Mesenchymal stem cell (in vitro differentiated cells and primary cell): Measurements from ENCODE around the gene SRP68.

Experiments
- DNase-seq: peaks from one replicate; pipeline ENCODE4 v3.0.0-alpha.2; 2013
- H2AFZ ChIP-seq: one replicate; pipeline ENCODE4 v1.6.1; 2013; ENCODE audit warnings: low read depth, mild to moderate bottlenecking, control low read depth, inconsistent platforms, low read length, moderate library complexity
- H2AK5ac ChIP-seq: 2 replicates; pipeline ENCODE4 v1.6.1; 2013; ENCODE audit warnings: low read length, moderate library complexity, mild to moderate bottlenecking, inconsistent platforms; ENCODE audit not compliant: severe bottlenecking
- H2BK120ac ChIP-seq: one replicate; pipeline ENCODE4 v1.6.1; 2013; ENCODE audit warnings: low read depth, mild to moderate bottlenecking, inconsistent platforms, low read length, moderate library complexity
- H2BK12ac ChIP-seq, 2 experiments: one replicate each; pipeline ENCODE4 v1.6.1; 2013; ENCODE audit warnings: inconsistent platforms in 2 of 2, low read length in 2 of 2, mild to moderate bottlenecking in 2 of 2, moderate library complexity in 2 of 2, control low read depth in 1 of 2
- H2BK15ac ChIP-seq: one replicate; pipeline ENCODE4 v1.6.1; 2013; ENCODE audit warnings: mild to moderate bottlenecking, low read depth, inconsistent platforms; ENCODE audit not compliant: poor library complexity, severe bottlenecking
- H2BK5ac ChIP-seq: 2 replicates; pipeline ENCODE4 v1.6.1; 2013; ENCODE audit warnings: low read depth, mild to moderate bottlenecking, low read length, control low read depth, inconsistent platforms; ENCODE audit not compliant: poor library complexity, severe bottlenecking
- H3K14ac ChIP-seq, 2 experiments: one replicate each; pipeline ENCODE4 v1.6.1; 2013; ENCODE audit warnings: inconsistent platforms in 2 of 2, low read length in 2 of 2, control low read depth in 1 of 2, mild to moderate bottlenecking in 1 of 2, moderate library complexity in 1 of 2
- H3K18ac ChIP-seq, 2 experiments: one replicate each; pipeline ENCODE4 v1.6.1; 2013; ENCODE audit warnings: inconsistent platforms in 2 of 2, low read length in 2 of 2, control low read depth in 1 of 2, low read depth in 1 of 2, mild to moderate bottlenecking in 1 of 2
- H3K23ac ChIP-seq, 2 experiments: one replicate each; pipeline ENCODE4 v1.6.1; 2013; ENCODE audit warnings: inconsistent platforms in 2 of 2, low read length in 2 of 2, mild to moderate bottlenecking in 2 of 2, moderate library complexity in 2 of 2, control low read depth in 1 of 2
- H3K27ac ChIP-seq: 2 replicates; pipeline ENCODE4 v1.5.1; 2013; ENCODE audit warnings: mild to moderate bottlenecking, moderate library complexity, low read length, control low read depth, inconsistent platforms; ENCODE audit not compliant: poor library complexity, severe bottlenecking
- H3K27me3 ChIP-seq, 2 experiments: 2 replicates each; pipeline versions ENCODE4 v1.6.1 to v1.7.0; 2013; ENCODE audit warnings: low read length in 2 of 2, mild to moderate bottlenecking in 2 of 2, moderate library complexity in 2 of 2, control low read depth in 1 of 2, inconsistent platforms in 1 of 2; ENCODE audit not compliant: control insufficient read depth in 1 of 2, insufficient read depth in 1 of 2
- H3K36me3 ChIP-seq, 2 experiments: 2 replicates each; pipeline versions ENCODE4 v1.6.1 to v1.7.0; 2013; ENCODE audit warnings: low read length in 2 of 2, control low read depth in 1 of 2, inconsistent platforms in 1 of 2, low read depth in 1 of 2, mild to moderate bottlenecking in 1 of 2; ENCODE audit not compliant: insufficient read depth in 2 of 2, control insufficient read depth in 1 of 2
- H3K4ac ChIP-seq, 2 experiments: one replicate each; pipeline ENCODE4 v1.6.1; 2013; ENCODE audit warnings: inconsistent platforms in 2 of 2, low read length in 2 of 2, mild to moderate bottlenecking in 2 of 2, moderate library complexity in 2 of 2, control low read depth in 1 of 2, low read depth in 1 of 2
- H3K4me1 ChIP-seq: 2 replicates; pipeline ENCODE4 v1.6.1; 2013; ENCODE audit warnings: low read depth, low read length, control low read depth; ENCODE audit not compliant: control insufficient read depth, insufficient read depth
- H3K4me2 ChIP-seq: 2 replicates; pipeline ENCODE4 v1.6.1; 2013; ENCODE audit warnings: low read length, mild to moderate bottlenecking, inconsistent platforms; ENCODE audit not compliant: poor library complexity, severe bottlenecking
- H3K4me3 ChIP-seq, 2 experiments: 2 replicates each; pipeline versions ENCODE4 v1.5.1 to v1.7.0; 2013; ENCODE audit warnings: low read length in 2 of 2, mild to moderate bottlenecking in 2 of 2, control low read depth in 1 of 2, low read depth in 1 of 2; ENCODE audit not compliant: insufficient read depth in 1 of 2
- H3K79me1 ChIP-seq: replicated peaks from 2 replicates; pipeline ENCODE4 v1.6.1; 2013; ENCODE audit warnings: mild to moderate bottlenecking, control low read depth, low read length, inconsistent platforms; ENCODE audit not compliant: poor library complexity, severe bottlenecking
- H3K9ac ChIP-seq: 2 replicates; pipeline ENCODE4 v1.7.0; 2013; ENCODE audit warnings: mild to moderate bottlenecking, low read length, moderate library complexity
- H3K9me3 ChIP-seq: 2 replicates; pipeline ENCODE4 v1.7.0; 2013; ENCODE audit warnings: mild to moderate bottlenecking, low read length; ENCODE audit not compliant: control insufficient read depth
- H4K8ac ChIP-seq: one replicate; pipeline ENCODE4 v1.6.1; 2013; ENCODE audit warnings: inconsistent platforms, mild to moderate bottlenecking, low read length, moderate library complexity
- H4K91ac ChIP-seq: one replicate; pipeline ENCODE4 v1.6.1; 2013; ENCODE audit warnings: mild to moderate bottlenecking, low read length, inconsistent platforms
- WGBS: methylation state at CpG from one replicate; pipeline ENCODE4 v1.1.7; 2013; ENCODE audit warnings: mixed read lengths; 5-methylcytosine and 5-hydroxymethylcytosine counted together

SRP68 gene

DNA sequence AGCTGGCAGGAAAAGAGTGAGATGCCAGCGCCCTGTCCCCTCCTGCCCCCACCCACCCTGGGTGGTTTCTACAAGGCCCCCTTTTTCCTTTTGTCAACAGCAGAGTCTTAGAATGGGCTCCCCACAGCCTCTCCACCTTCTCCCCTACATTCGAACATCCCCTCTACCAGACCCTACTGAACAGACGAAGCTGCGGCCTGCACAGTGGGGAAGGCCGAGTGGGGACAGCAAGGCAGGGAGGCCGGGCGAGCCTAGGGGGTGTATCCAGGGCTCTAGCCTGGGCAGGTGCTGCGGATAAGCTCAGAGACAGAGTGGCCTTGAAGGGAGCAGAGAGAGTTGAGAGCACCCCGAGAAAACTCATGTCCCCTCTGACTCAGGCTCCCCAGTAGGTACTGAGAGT lies 14.1 kb upstream of the SRP68 start:
- peaks cover 86 to 98% of the 10 kb centered on the region in 2 experiments for H3K36me3 ChIP-seq
- no peak overlapping the region for H2BK120ac ChIP-seq
- H3K18ac ChIP-seq, result no peak overlapping the region
- no peak overlapping the region for H3K4me2 ChIP-seq
- H3K27me3 ChIP-seq, result no peaks in the 10 kb centered on the region
- no peak overlapping the region for H2BK12ac ChIP-seq
- no peak overlapping the region for H4K91ac ChIP-seq
- no peaks in the 10 kb centered on the region for H3K9me3 ChIP-seq
- no peak overlapping the region for H3K14ac ChIP-seq
- no peak overlapping the region for H2AFZ ChIP-seq
- H3K9ac ChIP-seq, result no peak overlapping the region
- no peak overlapping the region for H3K27ac ChIP-seq
- WGBS, result 99% methylated on average over 9 of the region's 9 CpGs
- no peak overlapping the region for H2BK5ac ChIP-seq
- no peak overlapping the region for H3K23ac ChIP-seq
- peaks cover 8% of the 10 kb centered on the region for H3K4me1 ChIP-seq
- H3K4ac ChIP-seq, result no peak overlapping the region
- no peak overlapping the region for H2BK15ac ChIP-seq
- H2AK5ac ChIP-seq, result no peak overlapping the region
- DNase-seq, result no peak
- no peak overlapping the region for H4K8ac ChIP-seq
- no peak overlapping the region for H3K4me3 ChIP-seq
- peaks cover 25% of the 10 kb centered on the region for H3K79me1 ChIP-seq

DNA sequence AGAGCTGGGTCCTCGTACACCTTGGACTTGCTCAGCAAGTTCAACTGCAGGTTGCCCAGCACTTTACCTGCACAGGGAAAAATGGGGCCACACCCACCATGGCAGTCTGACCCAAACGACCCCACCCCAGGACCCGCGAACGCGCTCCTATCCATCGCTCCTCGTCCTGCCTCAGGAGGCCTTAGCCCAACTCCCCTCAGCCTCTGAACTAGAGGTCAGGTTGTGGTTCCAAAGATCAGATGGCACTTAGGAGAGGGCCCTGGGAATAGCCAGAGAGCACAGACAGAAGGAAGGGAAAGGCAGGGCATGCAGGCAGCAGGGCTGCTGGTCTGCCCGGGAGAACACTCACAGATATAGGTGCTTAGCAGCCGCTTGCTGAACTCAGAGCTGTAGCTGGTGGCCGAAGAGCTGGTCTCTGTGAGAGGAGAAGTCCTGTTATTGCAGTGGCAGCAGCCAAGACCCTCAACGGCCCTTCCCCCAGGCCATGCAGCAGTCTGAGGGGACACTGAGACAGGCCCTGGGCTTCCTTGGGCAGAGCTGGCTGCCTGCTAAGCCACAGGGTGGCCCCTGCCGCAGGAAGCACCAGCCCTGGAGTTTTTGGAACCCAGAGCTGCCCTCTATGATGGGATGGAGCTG lies 13.5 kb upstream of the SRP68 start:
- Histone ChIP-seq H2BK5ac (no peak overlapping the region), H3K4me3 (no peak overlapping the region), H2BK120ac (no peak overlapping the region), H3K23ac (no peak overlapping the region), H2BK15ac (no peak overlapping the region), H3K18ac (no peak overlapping the region), H3K9me3 (no peaks in the 10 kb centered on the region), H3K27ac (no peak overlapping the region), H3K27me3 (peaks cover 0 to 2% of the 10 kb centered on the region in 2 experiments), H3K9ac (no peak overlapping the region), H3K4me1 (peaks cover 11% of the 10 kb centered on the region), H3K4me2 (no peak overlapping the region), H3K79me1 (peaks cover 20% of the 10 kb centered on the region), H2AFZ (no peak overlapping the region), H2AK5ac (no peak overlapping the region), H4K8ac (no peak overlapping the region), H4K91ac (no peak overlapping the region), H3K36me3 (peaks cover 81 to 94% of the 10 kb centered on the region in 2 experiments), H2BK12ac (no peak overlapping the region), H3K4ac (no peak overlapping the region), H3K14ac (no peak overlapping the region)
- no peak for DNase-seq
- 92% methylated on average over 13 of the region's 13 CpGs for WGBS

DNA sequence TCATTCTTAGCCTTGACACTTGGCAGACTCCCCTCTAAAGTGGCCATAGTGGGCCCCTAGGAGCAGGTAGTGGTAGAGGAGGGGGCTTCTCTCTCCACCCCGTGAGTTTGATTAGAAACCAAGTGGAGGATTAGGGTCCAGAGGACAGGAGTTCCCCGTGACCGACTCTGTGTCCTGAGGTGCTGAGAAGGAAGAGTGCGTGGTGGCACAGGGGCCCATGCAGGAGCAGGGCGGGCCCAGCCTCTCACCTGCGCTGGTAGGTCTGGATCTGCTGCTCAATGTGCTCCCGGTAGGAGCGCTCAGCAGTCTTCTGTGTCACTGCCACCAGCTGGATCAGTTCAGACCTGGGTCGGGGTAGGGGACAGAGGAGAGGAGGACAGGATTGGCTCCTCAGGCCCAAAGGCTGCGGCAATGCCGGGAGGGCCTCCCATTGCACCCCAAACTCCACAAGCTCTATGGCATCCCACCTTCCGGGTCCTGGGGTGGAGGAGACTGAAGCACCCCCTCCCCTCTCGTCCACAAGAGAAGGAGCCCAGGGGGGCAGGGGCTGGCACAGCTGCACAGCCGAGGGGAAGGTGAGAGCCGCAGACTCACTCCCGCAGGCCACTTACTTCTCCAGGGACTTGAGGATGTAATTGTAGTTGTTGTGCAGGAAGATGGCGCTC lies 12.9 kb upstream of the SRP68 start:
- no peak overlapping the region for H2BK120ac ChIP-seq
- no peak overlapping the region for H3K18ac ChIP-seq
- no peak overlapping the region for H2AFZ ChIP-seq
- no peak overlapping the region for H3K4ac ChIP-seq
- H3K79me1 ChIP-seq, result peaks cover 14% of the 10 kb centered on the region
- peaks cover 74 to 88% of the 10 kb centered on the region in 2 experiments for H3K36me3 ChIP-seq
- H4K91ac ChIP-seq, result no peak overlapping the region
- no peak overlapping the region for H3K14ac ChIP-seq
- no peak for DNase-seq
- no peak overlapping the region for H3K23ac ChIP-seq
- H3K4me1 ChIP-seq, result peaks cover 16% of the 10 kb centered on the region
- no peak overlapping the region for H3K4me3 ChIP-seq
- H2BK15ac ChIP-seq, result no peak overlapping the region
- H3K9ac ChIP-seq, result no peak overlapping the region
- H3K9me3 ChIP-seq, result no peaks in the 10 kb centered on the region
- H2AK5ac ChIP-seq, result no peak overlapping the region
- no peak overlapping the region for H3K4me2 ChIP-seq
- H2BK12ac ChIP-seq, result no peak overlapping the region
- H3K27ac ChIP-seq, result no peak overlapping the region
- no peak overlapping the region for H2BK5ac ChIP-seq
- peaks cover 6 to 9% of the 10 kb centered on the region in 2 experiments for H3K27me3 ChIP-seq
- no peak overlapping the region for H4K8ac ChIP-seq
- 80% methylated on average over 15 of the region's 17 CpGs for WGBS

DNA sequence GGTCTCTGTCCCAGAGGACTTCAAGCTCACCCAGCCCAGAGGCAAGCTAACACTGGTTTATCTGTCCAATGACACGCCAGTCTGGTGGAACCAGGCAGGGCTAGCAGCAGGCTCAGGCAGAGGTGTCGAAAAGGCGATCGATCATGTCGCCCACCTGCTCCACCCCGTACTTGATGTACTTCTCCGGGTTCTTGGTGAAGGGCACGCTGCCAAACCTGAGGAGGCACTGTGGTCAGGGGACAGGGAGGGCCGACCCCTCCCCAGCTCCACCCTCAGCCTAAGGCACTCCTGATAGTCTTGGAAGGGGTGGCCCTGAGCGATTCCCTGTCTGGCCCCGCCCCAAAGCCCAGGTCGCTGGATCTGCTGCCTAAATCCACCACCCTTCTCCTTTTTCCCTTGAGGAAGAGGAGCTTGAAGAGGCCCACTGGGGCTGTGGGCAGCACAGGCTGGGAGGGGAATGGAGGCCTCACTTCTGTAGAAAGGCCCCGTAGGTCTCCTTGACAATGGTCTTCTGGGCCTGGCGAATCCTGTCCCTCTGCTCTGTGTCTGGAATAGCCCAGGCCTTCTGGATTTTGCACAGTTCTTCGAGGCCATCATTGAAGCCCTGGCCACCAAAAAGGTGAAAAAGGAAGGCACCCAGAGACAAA lies 11.3 kb upstream of the SRP68 start:
- Histone ChIP-seq H2AK5ac (no peak overlapping the region), H3K9me3 (no peaks in the 10 kb centered on the region), H3K18ac (no peak overlapping the region), H3K23ac (no peak overlapping the region), H3K36me3 (peaks cover 59 to 72% of the 10 kb centered on the region in 2 experiments), H2BK5ac (no peak overlapping the region), H3K9ac (no peak overlapping the region), H3K4me1 (peaks cover 21% of the 10 kb centered on the region), H3K27ac (no peak overlapping the region), H2BK15ac (no peak overlapping the region), H4K91ac (no peak overlapping the region), H3K4me3 (no peak overlapping the region), H2AFZ (no peak overlapping the region), H3K4me2 (no peak overlapping the region), H3K4ac (no peak overlapping the region), H2BK12ac (no peak overlapping the region), H3K79me1 (peaks cover 8% of the 10 kb centered on the region), H3K27me3 (peaks cover 21 to 24% of the 10 kb centered on the region in 2 experiments), H4K8ac (no peak overlapping the region), H2BK120ac (no peak overlapping the region), H3K14ac (no peak overlapping the region)
- DNase-seq, result no peak
- WGBS, result 98% methylated on average over 12 of the region's 15 CpGs
